ENCODE results near the gene GABARAP. TPM values are rescaled to one million over a fixed set of nuclear protein-coding genes. Genes with fewer than 3 reads are reported as not detected.

GABARAP gene
- polyA plus RNA-seq, 1 donor from 2014 or later = 384 TPM

- no peaks in the 10 kb centered on the region for H3K36me3 ChIP-seq (ENCODE audit: insufficient read depth, low read length)
- no peak overlapping the region for H2AFZ ChIP-seq (ENCODE audit: low read depth, low read length)
- no peaks in the 10 kb centered on the region for H3K9me3 ChIP-seq (ENCODE audit: low read length)
- no peak overlapping the region for H3K27ac ChIP-seq (ENCODE audit: low read length)
- no peak overlapping the region for H3K4me3 ChIP-seq (ENCODE audit: low read length)
- TF ChIP-seq REST (IDR thresholded peaks at IDR 0.05; ENCODE audit: borderline replicate concordance) (no peak), EP300 (conservative IDR thresholded peaks at IDR 0.05; ENCODE audit: poor library complexity, severe bottlenecking) (no peak), MXI1 (conservative IDR thresholded peaks at IDR 0.05; ENCODE audit: poor library complexity, severe bottlenecking) (no peak), RAD21 (conservative IDR thresholded peaks at IDR 0.05) (no peak), CTCF (IDR thresholded peaks at IDR 0.05; ENCODE audit: poor library complexity, severe bottlenecking) (no peak), EZH2 (IDR thresholded peaks at IDR 0.05; ENCODE audit: borderline replicate concordance, insufficient read depth, low read length, poor library complexity, severe bottlenecking) (no peak), SMC3 (conservative IDR thresholded peaks at IDR 0.05; ENCODE audit: poor library complexity) (no peak), TAF1 (IDR thresholded peaks at IDR 0.05; ENCODE audit: low read depth) (no peak), POLR2AphosphoS5 (IDR thresholded peaks at IDR 0.05) (no peak)
- H3K9me2 ChIP-seq (ENCODE audit: insufficient read depth, low read length) = no peaks in the 10 kb centered on the region
- H4K20me1 ChIP-seq (ENCODE audit: insufficient read depth) = peaks cover 5% of the 10 kb centered on the region
- H3K79me2 ChIP-seq (replicated peaks; ENCODE audit: insufficient read depth, low read length) = peaks cover 11% of the 10 kb centered on the region
- no peaks in the 10 kb centered on the region for H3K27me3 ChIP-seq (ENCODE audit: insufficient read depth, low read depth, low read length)
- H3K9ac ChIP-seq (ENCODE audit: low read length) = no peak overlapping the region
- H3K4me2 ChIP-seq (ENCODE audit: low read length) = no peak overlapping the region
- H3F3A ChIP-seq (ENCODE audit: insufficient read depth, low read length, poor library complexity, severe bottlenecking) = no peaks in the 10 kb centered on the region
These were observed 16.4 kb downstream of the GABARAP start for GRCh38 chr17:7225711-7226331.

GRCh38 chr17:7224661-7225111, 17.6 kb downstream of the GABARAP start:
- Histone ChIP-seq H3K27me3 (ENCODE audit: insufficient read depth, low read depth, low read length) (no peaks in the 10 kb centered on the region), H3K4me3 (ENCODE audit: low read length) (no peak overlapping the region), H3K79me2 (replicated peaks; ENCODE audit: insufficient read depth, low read length) (no peaks in the 10 kb centered on the region), H3K4me2 (ENCODE audit: low read length) (no peak overlapping the region), H4K20me1 (ENCODE audit: insufficient read depth) (no peaks in the 10 kb centered on the region), H3K9ac (ENCODE audit: low read length) (no peak overlapping the region), H3K27ac (ENCODE audit: low read length) (no peak overlapping the region), H3K9me2 (ENCODE audit: insufficient read depth, low read length) (no peaks in the 10 kb centered on the region), H3K9me3 (ENCODE audit: low read length) (no peaks in the 10 kb centered on the region), H3F3A (ENCODE audit: insufficient read depth, low read length, poor library complexity, severe bottlenecking) (no peaks in the 10 kb centered on the region), H2AFZ (ENCODE audit: low read depth, low read length) (no peak overlapping the region), H3K36me3 (ENCODE audit: insufficient read depth, low read length) (no peaks in the 10 kb centered on the region)
- TF ChIP-seq MXI1 (conservative IDR thresholded peaks at IDR 0.05; ENCODE audit: poor library complexity, severe bottlenecking) (no peak), RAD21 (conservative IDR thresholded peaks at IDR 0.05) (no peak), SMC3 (conservative IDR thresholded peaks at IDR 0.05; ENCODE audit: poor library complexity) (no peak), CTCF (IDR thresholded peaks at IDR 0.05; ENCODE audit: poor library complexity, severe bottlenecking) (no peak), POLR2AphosphoS5 (IDR thresholded peaks at IDR 0.05) (no peak), EP300 (conservative IDR thresholded peaks at IDR 0.05; ENCODE audit: poor library complexity, severe bottlenecking) (no peak)
